Breast epithelium (tissue), 4 donors: ENCODE results near the gene SOWAHD. TPM values are rescaled to one million over a fixed set of nuclear protein-coding genes. Genes with fewer than 3 reads are reported as not detected.
"Not testable (repeated sequence)": the region's sequence is repeated elsewhere in the genome, so short reads cannot be mapped to it uniquely, and the experiment has no call there.

Experiments
- DNase-seq, 2 donors: peaks; one replicate each; pipeline ENCODE4 v3.0.0-alpha.2; 2019; ENCODE audit warnings: low spot score in 2 of 2
- H3K27ac ChIP-seq, 2 donors: fragments of 200-600 bp; sonication (generic) in 1 of 2; one replicate each; pipeline ENCODE4 v1.5.1; 2016 to 2019; ENCODE audit warnings: mild to moderate bottlenecking in 1 of 2
- H3K27me3 ChIP-seq, 2 donors: fragments of 200-600 bp; sonication (generic) in 1 of 2; one replicate each; pipeline versions ENCODE4 v1.5.1 to v1.6.0; 2017 to 2019; ENCODE audit warnings: control low read depth in 1 of 2, mild to moderate bottlenecking in 1 of 2
- H3K36me3 ChIP-seq: fragments of 200-600 bp; one replicate; pipeline ENCODE4 v1.5.1; 2019
- H3K4me1 ChIP-seq, 2 donors: fragments of 200-600 bp; sonication (generic); one replicate each; pipeline ENCODE4 v1.5.1; 2016 to 2019; ENCODE audit warnings: control low read depth in 1 of 2
- H3K4me3 ChIP-seq, 3 donors: fragments of 200-600 bp; sonication (generic); 1 replicate in 2 of 3; 2 replicates in 1 of 3; pipeline ENCODE4 v1.5.1; 2016 to 2019; ENCODE audit warnings: mild to moderate bottlenecking in 3 of 3, moderate library complexity in 2 of 3
- H3K9me3 ChIP-seq, 2 donors: fragments of 200-600 bp; sonication (generic) in 1 of 2; one replicate each; pipeline ENCODE4 v1.5.1; 2016 to 2019; ENCODE audit warnings: control low read depth in 1 of 2
- CTCF ChIP-seq, 3 donors: fragments of 450-650 bp; IDR thresholded peaks; one replicate each; pipeline ENCODE4 v1.5.1; 2016 to 2017; ENCODE audit warnings: antibody characterized with exemption in 3 of 3, mild to moderate bottlenecking in 3 of 3, moderate library complexity in 3 of 3
- POLR2A ChIP-seq: fragments of 450-650 bp; IDR thresholded peaks from one replicate; pipeline ENCODE4 v1.6.1; 2016; ENCODE audit warnings: antibody characterized with exemption, mild to moderate bottlenecking, moderate library complexity
- POLR2AphosphoS5 ChIP-seq, 3 donors: sonication (generic); formaldehyde crosslinking; IDR thresholded peaks; one replicate each; pipeline ENCODE4 v1.6.1; 2017; ENCODE audit warnings: antibody characterized with exemption in 3 of 3
- intact Hi-C: fragments of 100-400 bp; cut with DNase I; formaldehyde crosslinking; loops from one replicate; pipeline ENCODE4 v1.15.1; 2023; ENCODE audit warnings: low total_unique reads
- total RNA-seq, 3 donors: library from RNA; depleted of rRNA; stranded (reverse); fragments of >200 nt; gene quantifications; one replicate each; pipeline ENCODE4 v1.1.0, GENCODE V29; 2016

SOWAHD gene
- total RNA-seq, 3 donors from 2014 or later = 0.33 to 1.9 TPM; not detected in 1

DNA sequence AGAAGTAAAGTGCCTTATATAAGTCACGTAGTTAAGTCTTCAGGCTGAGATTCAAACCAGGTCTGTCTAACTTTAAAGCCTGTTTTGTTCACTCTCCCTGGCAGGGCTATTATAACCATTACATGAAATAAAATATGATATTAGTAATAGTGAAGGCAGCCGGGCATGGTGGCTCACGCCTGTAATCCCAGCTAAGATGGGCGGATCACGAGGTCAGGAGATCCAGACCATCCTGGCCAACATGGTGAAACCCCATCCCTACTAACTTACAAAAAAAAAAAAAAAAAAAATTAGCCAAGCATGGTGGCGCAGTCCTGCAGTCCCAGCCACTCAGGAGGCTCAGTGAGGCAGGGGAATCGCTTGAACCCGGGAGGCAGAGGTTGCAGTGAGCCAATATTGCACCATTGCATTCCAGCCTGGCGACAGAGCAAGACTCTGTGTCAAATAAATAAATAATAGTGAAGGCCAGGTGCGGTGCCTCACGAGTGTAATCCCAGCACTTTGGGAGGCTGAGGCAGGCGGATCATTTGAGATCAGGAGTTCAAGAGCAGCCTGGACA lies 22.1 kb upstream of the SOWAHD start:
- Histone ChIP-seq H3K4me3 (no peak overlapping the region), H3K9me3 (no peaks in the 10 kb centered on the region), H3K36me3 (no peaks in the 10 kb centered on the region), H3K4me1 (no peaks in the 10 kb centered on the region), H3K27ac (no peak overlapping the region), H3K27me3 (peaks cover 0 to 21% of the 10 kb centered on the region in 2 donors)
- no peak for TF ChIP-seq CTCF (IDR thresholded peaks at IDR 0.05)
- no peak for TF ChIP-seq POLR2AphosphoS5 (IDR thresholded peaks at IDR 0.05)
- TF ChIP-seq POLR2A = no peak
- DNase-seq = no peak
- intact Hi-C loops = no loop called here

GRCh38 chrX:119738742-119739141 lies 19.6 kb upstream of the SOWAHD start:
- intact Hi-C loops = no loop called here
- Histone ChIP-seq H3K9me3 (no peaks in the 10 kb centered on the region), H3K4me3 (no peak overlapping the region), H3K36me3 (no peaks in the 10 kb centered on the region), H3K27me3 (peaks cover 0 to 13% of the 10 kb centered on the region in 2 donors), H3K4me1 (no peaks in the 10 kb centered on the region), H3K27ac (no peak overlapping the region)
- TF ChIP-seq CTCF (IDR thresholded peaks at IDR 0.05) (no peak), POLR2A (no peak), POLR2AphosphoS5 (IDR thresholded peaks at IDR 0.05) (no peak)
- no peak for DNase-seq

- intact Hi-C loops = no loop called here
- H3K27ac ChIP-seq = no peak overlapping the region
- no peaks in the 10 kb centered on the region for H3K4me1 ChIP-seq
- no peak for DNase-seq
- H3K36me3 ChIP-seq = no peaks in the 10 kb centered on the region
- no peaks in the 10 kb centered on the region for H3K27me3 ChIP-seq
- no peaks in the 10 kb centered on the region for H3K9me3 ChIP-seq
- no peak overlapping the region for H3K4me3 ChIP-seq
- TF ChIP-seq POLR2A = no peak
Observed at GRCh38 chrX:119745283-119745848, 13.0 kb upstream of the SOWAHD start.

GRCh38 chrX:119750131-119750530 lies 8.3 kb upstream of the SOWAHD start:
- H3K27ac ChIP-seq, H3K4me1 ChIP-seq, DNase-seq, H3K27me3 ChIP-seq, H3K36me3 ChIP-seq, H3K4me3 ChIP-seq, H3K9me3 ChIP-seq, intact Hi-C loops: not testable (repeated sequence)

DNA sequence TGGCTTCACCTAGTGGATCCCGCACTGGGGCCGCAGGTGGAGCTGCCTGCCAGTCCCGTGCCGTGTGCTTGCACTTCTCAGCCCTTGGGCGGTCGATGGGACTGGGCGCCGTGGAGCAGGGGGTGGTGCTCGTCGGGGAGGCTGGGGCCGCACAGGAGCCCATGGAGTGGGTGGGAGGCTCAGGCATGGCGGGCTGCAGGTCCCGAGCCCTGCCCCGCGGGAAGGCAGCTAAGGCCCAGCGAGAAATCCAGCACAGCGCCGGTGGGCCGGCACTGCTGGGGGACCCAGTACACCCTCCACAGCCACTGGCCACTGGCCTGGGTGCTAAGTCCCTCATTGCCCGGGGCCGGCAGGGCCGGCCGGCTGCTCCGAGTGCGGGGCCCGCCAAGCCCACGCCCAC lies 7.6 kb upstream of the SOWAHD start:
- H3K27me3 ChIP-seq, H3K4me3 ChIP-seq, H3K4me1 ChIP-seq, DNase-seq, intact Hi-C loops, H3K27ac ChIP-seq, H3K9me3 ChIP-seq, H3K36me3 ChIP-seq: not testable (repeated sequence)

DNA sequence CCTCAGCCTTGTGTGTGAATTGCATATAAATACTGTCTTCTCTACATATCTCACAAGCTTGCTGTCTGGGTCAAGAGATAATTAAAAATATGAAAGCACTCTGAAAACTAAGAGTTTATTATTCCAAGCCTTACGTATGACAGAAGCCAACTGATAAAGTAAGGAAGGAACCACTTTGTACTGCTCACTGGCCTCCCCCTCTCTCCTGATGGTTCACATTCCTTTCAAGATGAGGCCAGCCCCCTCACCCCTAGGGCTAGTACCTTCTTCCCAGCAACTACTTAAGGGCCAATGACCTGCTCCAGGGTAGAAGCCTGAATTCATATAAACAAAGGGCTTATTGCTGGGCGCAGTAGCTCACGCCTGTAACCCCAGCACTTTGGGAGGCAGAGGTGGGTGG lies 5.4 kb upstream of the SOWAHD start:
- Histone ChIP-seq H3K9me3 (no peaks in the 10 kb centered on the region), H3K4me3 (no peak overlapping the region), H3K27me3 (peaks cover 0 to 2% of the 10 kb centered on the region in 2 donors), H3K27ac (no peak overlapping the region), H3K4me1 (no peaks in the 10 kb centered on the region), H3K36me3 (no peaks in the 10 kb centered on the region)
- TF ChIP-seq POLR2A = no peak
- TF ChIP-seq POLR2AphosphoS5 (IDR thresholded peaks at IDR 0.05) = no peak
- no peak for TF ChIP-seq CTCF (IDR thresholded peaks at IDR 0.05)
- DNase-seq = no peak
- intact Hi-C loops = no loop called here
